Activated CD8-positive, alpha-beta memory T cell treated with anti-CD3 and anti-CD28 coated beads for 36 hours (primary cell): ENCODE data around the gene CCDC194. TPM values are rescaled to one million over a fixed set of nuclear protein-coding genes. Genes with fewer than 3 reads are reported as not detected.

Source experiments
- CTCF ChIA-PET: fragments of 350-600 bp; sonication (Branson Sonifier 250); formaldehyde crosslinking; loops from one replicate; lab custom pipeline; 2021; ENCODE audit warnings: antibody characterized with exemption; lab: Charles Lee
- POLR2A ChIA-PET: fragments of 350-600 bp; sonication (Branson Sonifier 250); formaldehyde crosslinking; loops from one replicate; lab custom pipeline; 2021; ENCODE audit warnings: antibody characterized with exemption; lab: Charles Lee
- total RNA-seq, 2 experiments: library from RNA; stranded (reverse); gene quantifications; one replicate each; pipeline ENCODE4 v1.2.3, GENCODE V29; 2021

Gene CCDC194, protein sequence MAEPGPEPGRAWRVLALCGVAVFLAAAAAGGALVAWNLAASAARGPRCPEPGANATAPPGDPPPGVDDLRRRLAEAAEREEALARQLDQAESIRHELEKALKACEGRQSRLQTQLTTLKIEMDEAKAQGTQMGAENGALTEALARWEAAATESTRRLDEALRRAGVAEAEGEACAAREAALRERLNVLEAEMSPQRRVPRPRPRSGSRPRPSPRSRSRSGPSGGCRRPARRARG
- total RNA-seq = 1 to 10 TPM; 1.3 to 1.4 TPM

DNA sequence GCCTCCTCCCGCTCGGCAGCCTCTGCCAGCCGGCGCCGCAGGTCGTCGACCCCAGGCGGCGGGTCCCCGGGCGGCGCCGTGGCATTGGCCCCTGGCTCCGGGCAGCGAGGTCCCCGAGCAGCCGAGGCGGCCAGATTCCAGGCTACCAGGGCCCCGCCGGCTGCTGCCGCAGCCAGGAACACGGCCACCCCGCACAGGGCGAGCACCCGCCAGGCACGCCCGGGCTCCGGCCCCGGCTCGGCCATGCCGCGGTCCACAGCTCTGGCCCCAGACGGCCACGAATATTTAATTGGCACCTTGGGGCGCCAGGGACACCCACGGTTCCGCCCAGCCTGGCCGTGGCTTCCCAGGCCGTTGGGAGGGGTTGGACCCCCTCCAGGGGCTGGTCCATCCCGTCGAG, at the start of gene CCDC194:
CCDC194 (minus strand) TSS at position 283 of the 400 bp plus-strand sequence; CDS start at position 245, 38 bp downstream.
- ChIA-PET POLR2A (interaction anchor here (0.7 kb wide), 1 partner anchor 369 kb away, joined by 12 read pairs; no protein-coding TSS in a partner anchor), CTCF (no interaction called here)

DNA sequence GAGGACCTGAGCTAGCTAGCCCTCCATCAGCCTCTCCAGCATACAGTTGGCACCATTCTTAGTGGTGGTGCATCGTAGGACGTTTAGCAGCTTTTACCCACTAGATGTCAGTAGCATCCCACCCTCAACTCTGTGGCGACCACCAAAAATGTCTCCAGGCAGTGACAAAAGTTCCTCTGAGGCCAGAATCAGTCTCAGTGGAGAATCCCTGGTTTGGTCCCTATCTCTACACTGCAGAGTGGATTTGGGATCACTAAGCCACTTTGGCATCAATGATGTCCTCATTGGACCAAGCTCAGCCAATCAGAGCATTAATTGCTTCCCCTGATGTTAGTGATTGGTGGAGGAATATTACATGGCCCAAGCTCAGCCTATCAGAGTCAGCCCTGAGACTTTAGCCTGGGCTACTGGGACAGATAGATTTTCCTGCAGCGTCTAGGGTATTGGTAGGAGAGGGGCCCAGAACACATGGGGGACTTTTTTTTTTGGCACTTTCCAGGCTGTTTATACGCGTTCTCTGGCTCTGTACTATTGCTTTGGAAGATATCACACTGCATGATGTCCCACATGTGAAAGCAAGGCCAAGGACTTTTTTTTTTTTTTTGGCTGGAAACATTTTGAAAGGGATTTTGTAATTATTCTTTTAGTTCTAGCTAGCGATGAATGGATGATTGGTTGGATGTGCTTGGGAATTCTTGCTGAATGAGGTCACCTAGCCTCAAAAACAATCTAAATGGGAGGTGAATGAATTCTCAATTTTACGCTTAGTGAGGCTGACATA, 47.4 kb upstream of the CCDC194 start:
- CTCF ChIA-PET = interaction anchor here (0.5 to 1.3 kb wide), 9 partner anchors 8 to 81 kb away, joined by 3 to 7 read pairs (median 4); partner anchors contain the start of gene SLC27A1
- POLR2A ChIA-PET = no interaction called here

DNA sequence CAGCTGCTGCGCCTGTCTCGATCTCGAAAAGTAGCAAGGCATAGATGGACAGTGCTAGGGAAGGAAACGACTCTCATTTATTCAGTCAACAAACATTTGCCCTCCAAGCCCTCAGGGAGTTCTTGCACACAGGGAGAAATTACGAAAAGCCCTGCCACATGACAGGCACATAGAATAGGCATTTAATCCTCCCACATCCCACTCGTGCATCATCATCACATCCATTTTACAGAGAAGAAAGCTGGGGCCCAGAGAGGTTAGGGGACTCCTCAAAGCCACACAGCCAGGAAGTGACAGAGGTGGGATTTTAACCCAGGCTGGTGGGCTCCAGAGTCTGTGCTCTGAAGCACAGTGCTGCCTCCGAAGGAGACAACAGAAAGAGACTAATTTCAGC, 42.9 kb upstream of the CCDC194 start:
- CTCF ChIA-PET = interaction anchor here (0.6 to 1.7 kb wide), 2 partner anchors 8 to 31 kb away, joined by 4 read pairs; no protein-coding TSS in a partner anchor
- POLR2A ChIA-PET = no interaction called here

DNA sequence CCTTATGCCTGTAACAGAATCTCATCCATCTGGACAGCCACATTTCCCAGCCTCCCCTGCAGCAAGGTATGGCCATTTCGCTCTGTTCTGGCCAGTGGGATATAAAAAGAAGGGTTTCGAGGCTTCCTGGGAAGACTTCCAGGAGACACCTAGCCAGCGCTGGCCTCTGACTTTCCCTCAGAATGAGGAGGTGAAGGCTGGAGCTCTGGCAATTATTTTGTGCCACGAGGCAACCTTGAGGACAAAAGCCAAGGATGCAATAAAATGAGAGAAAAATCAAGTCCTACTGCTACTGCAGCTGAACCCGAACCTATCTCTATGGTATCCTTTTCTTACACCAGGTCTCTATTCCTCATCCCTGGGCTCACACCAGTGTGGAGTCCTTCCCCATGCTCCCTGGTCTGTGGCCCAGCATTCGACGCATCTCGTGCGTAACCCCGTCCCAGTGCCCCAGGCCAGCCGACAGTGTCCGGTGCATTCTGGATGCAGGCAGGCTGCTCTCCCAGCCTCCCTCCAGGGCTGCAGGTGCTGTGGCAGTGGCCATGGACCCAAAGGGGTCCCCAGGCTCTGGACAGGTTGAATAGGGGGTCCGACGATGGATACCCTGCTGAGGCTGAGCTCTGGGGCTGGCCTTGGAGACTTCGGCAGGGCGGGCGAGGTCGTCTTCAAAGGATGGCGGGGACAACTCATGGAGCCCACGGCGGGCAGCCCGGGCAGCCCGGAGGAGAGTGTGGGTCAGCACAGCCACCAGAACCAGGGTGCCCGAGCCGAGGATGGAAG, 42.3 kb upstream of the CCDC194 start:
- CTCF ChIA-PET = interaction anchor here (0.6 to 1.7 kb wide), 2 partner anchors 8 to 32 kb away, joined by 4 read pairs; no protein-coding TSS in a partner anchor

DNA sequence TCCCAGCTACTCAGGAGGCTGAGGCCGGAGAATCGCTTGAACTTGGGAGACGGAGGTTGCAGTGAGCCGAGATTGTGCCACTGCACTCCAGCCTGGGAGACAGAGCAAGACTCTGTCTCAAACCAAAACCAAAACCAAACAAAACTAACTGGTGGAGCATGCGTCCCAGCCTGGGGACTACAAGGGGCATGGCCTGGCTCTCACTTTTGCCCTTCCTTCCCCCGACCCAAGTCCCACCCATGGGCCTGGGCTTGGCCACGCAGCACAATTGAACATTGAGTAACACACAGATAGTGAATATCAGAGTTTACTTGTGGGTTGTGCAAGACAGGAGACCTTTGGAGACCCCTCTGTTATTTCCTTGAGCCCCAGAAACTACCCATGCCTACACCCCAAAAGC, 41.2 kb upstream of the CCDC194 start:
- POLR2A ChIA-PET = no interaction called here
- CTCF ChIA-PET = no interaction called here

More for the DNA sequence above, 42.3 kb upstream of the CCDC194 start:
- POLR2A ChIA-PET = no interaction called here

DNA sequence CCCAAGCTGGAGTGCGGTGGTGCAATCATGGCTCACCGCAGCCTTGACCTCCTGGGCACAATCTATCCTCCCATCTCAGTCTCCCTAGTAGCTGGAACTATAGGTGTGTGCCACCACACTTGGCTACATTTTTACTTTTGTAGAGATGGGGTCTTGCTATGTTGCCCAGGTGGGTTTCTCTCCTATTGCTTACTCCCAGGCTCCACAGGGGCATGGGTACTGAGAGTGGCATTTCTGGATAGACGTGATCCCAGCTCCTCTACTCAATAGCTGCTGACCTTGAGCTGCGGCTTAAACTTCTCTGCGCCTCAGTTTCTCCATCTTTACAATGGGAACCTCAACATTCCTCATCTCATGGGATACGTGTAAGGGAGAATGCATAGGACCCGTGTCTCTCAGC, 37.4 kb upstream of the CCDC194 start:
- POLR2A ChIA-PET = no interaction called here
- CTCF ChIA-PET = interaction anchor here (0.6 kb wide), 1 partner anchor 737 kb away, joined by 5 read pairs; no protein-coding TSS in a partner anchor

DNA sequence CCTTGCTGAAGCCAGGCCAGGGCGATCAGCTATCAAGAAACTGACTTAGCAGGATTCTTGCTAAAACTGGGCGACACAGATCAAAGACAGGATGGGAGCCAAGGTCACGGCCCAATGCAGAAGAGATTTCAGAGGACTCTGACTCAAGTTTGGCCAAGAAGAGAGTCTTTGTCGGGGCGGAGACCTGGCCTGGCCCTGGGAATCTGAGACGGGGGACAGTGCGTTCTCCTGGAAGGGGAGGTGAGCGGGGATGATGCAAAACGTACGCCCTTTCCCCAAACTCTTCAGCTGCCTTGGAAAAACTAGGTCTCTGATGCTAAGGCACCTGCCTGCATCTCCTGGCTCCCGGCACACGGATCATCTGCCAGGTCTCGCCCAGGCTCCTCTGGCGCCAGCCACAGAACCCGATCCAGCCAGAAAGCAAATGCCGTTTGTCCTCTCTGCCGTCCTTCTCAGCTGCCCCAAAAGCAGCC, 35.7 kb upstream of the CCDC194 start:
- CTCF ChIA-PET = interaction anchor here (0.6 to 1.2 kb wide), 4 partner anchors 19 to 309 kb away, joined by 3 to 5 read pairs (median 3); no protein-coding TSS in a partner anchor
- POLR2A ChIA-PET = interaction anchor here (0.6 kb wide), 2 partner anchors 10 to 23 kb away, joined by 4 to 9 read pairs; partner anchors contain the start of gene MVB12A

DNA sequence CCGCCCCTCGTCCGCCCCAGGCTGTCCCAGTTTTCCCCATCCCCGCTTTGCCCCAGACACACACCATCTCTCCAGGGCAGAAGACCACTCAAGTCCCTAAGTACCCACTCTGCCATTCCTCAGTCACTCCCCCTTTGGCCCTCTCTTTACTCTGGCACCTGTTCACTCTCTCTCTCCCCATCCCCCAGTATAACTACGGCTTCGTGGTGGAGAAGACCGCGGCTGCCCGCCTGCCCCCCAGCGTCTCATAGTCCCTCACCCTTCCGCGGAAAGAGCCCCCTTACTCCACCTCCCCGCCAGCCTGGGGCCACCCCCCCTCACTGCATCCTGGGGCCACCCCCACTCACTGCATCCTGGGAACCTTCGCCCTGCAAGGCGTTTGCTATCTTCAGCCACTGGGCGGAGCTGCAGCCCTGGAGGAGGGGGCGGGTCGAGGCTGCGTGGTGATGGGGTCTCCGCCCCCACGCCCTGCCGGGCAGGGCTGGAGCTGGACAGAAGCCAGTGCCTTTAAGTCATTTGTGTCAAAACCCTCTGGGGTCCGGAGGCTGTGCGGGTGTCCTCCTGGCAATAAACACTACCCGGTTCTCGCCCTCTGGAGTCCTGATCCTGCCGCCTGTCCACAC, 30.9 kb upstream of the CCDC194 start:
- CTCF ChIA-PET = interaction anchor here (0.8 to 1.2 kb wide), 2 partner anchors 71 to 1875 kb away, joined by 3 read pairs; no protein-coding TSS in a partner anchor

DNA sequence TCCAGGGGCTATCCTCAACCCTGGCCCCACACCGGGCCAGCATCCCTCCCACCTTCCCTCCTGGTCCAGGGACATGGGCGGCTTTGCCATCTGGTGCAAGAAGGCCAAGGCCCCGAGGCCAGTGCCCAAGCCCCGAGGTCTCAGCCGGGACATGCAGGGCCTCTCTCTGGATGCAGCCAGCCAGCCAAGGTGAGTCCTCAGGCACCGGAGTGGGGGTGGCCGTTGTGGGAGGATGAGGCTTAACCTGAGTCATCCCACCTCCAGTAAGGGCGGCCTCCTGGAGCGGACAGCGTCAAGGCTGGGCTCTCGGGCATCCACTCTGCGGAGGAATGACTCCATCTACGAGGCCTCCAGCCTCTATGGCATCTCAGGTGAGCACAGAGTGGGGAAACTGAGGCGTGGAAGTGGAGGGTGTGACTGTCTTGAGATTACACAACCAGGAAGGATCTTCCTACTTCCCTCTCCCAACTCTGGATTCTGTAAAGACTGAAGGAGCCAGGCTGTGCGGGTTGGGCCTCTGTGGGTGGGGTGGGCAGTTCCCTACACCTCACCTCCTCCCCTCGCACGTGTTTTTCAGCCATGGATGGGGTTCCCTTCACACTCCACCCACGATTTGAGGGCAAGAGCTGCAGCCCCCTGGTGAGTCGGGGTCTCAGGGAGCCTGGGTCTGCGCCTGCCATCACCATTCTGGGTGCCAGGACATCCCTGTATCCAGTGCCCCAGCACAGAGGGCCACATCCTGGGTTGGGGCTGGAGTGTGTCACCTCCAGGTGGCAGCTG, 29.6 kb upstream of the CCDC194 start:
- ChIA-PET POLR2A (no interaction called here), CTCF (interaction anchor here (1.2 kb wide), 1 partner anchor 72 kb away, joined by 3 read pairs; no protein-coding TSS in a partner anchor)

More for the DNA sequence above, 30.9 kb upstream of the CCDC194 start:
- POLR2A ChIA-PET = no interaction called here

DNA sequence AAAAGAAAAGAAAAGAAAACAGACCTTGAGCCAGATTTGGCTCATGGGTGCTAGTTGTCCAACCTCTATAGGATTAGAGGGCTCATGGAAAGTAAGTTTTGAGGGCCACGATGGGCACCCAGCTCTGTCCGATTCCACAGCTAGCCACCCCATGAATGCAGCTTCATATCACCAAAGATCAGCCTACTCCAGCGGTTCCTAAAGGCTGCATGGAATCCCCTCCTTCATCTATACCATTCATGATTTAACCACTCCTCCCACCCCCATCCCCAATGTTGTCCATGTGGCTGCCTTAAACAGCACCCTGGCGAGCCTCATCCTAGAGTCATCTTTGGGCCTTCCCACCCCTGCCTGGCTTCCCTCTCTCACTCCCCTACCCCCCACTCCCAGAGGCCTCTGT, 27.9 kb upstream of the CCDC194 start:
- POLR2A ChIA-PET = no interaction called here
- CTCF ChIA-PET = no interaction called here

DNA sequence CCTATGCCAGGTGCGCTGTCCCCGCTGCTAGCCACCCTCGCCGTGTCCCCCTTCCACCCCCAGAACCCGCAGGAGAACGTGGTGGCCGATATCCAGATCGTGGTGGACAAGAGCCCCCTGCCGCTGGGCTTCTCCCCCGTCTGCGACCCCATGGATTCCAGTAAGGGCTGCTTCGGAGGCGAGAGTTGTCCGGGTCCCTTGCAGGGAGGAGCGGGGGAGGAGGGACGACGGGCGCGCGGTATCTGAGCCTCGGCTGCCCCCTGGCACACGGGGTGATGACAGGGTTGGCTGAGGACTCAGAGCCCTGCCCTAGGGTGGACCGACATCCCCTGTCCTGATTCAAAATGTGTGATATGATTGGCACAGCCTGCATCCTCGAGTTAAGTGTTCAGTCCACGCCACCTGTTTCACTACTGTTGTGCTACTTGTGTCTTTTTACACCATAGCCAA, 26.5 kb upstream of the CCDC194 start:
- CTCF ChIA-PET = no interaction called here
- POLR2A ChIA-PET = interaction anchor here (0.6 kb wide), 1 partner anchor 38 kb away, joined by 3 read pairs; no protein-coding TSS in a partner anchor

DNA sequence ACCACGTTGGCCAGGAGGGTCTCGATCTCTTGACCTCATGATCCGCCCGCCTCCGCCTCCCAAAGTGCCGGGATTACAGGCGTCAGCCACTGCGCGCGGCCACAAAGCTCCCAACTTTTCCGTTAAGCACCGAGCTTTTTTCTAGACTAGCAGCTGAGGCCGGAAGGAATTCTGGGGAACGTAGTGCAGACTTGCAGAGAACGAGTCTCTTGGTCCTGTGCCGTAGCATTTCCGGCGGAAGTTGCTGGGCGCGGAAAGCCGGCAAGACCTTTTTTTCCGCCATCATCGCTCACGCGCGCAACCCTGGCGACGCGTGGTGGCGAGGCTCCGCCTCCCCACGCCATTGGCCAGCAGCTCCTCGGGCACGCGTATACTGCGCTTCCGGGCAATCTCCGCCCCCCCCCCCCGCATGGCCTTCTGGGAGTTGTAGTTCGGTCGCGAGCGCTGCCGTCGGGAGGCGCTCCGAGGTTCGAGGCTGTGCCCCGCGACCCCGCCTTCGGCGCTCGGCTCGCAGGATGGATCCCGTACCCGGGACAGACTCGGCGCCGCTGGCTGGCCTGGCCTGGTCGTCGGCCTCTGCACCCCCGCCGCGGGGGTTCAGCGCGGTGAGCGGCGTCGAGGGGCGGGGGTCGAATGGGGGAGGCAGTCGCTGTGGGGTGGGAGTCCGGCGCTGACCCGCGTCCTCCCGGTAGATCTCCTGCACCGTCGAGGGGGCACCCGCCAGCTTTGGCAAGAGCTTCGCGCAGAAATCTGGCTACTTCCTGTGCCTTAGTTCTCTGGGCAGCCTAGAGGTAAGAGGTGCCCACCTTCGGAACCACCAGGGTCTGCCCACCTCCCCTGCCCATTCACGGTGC, 25.9 kb upstream of the CCDC194 start, which contains the start of gene MVB12A:
MVB12A (plus strand) TSS at position 427 of the 854 bp plus-strand sequence; CDS start at position 516, 89 bp downstream.
- ChIA-PET POLR2A (interaction anchor here (0.5 to 1.1 kb wide), 6 partner anchors 10 to 204 kb away, joined by 3 to 5 read pairs (median 3); partner anchors contain the start of gene USE1), CTCF (interaction anchor here (0.5 to 1.3 kb wide), 5 partner anchors 11 to 152 kb away, joined by 3 read pairs; partner anchors contain the start of gene BABAM1)

DNA sequence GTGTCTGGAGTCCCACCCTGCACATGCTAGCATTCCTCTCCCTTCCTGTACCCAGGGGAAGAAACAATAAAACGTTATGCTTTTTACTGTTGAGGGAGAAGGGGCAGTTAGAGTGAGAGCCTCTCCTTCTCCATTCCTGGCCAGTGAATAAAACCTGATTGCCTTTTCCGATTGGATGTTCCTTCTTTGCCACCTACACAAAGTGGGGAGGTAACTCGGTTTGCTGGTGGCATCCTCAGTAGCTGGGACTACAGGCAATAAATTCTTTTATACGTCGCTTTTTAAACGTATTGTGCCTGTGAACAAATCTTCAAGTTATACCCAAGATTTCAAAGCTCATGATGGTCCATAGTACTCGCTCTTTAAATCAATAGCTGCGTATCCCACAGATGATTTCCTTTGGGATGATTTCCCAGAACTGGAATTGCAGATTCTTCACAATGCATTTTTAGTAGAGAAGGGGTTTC, 25.2 kb upstream of the CCDC194 start:
- CTCF ChIA-PET = interaction anchor here (1.0 to 1.3 kb wide), 4 partner anchors 10 to 152 kb away, joined by 3 read pairs; partner anchors contain the start of gene BABAM1
- POLR2A ChIA-PET = interaction anchor here (0.5 to 1.1 kb wide), 6 partner anchors 11 to 204 kb away, joined by 3 to 5 read pairs (median 3); partner anchors contain the start of gene USE1

DNA sequence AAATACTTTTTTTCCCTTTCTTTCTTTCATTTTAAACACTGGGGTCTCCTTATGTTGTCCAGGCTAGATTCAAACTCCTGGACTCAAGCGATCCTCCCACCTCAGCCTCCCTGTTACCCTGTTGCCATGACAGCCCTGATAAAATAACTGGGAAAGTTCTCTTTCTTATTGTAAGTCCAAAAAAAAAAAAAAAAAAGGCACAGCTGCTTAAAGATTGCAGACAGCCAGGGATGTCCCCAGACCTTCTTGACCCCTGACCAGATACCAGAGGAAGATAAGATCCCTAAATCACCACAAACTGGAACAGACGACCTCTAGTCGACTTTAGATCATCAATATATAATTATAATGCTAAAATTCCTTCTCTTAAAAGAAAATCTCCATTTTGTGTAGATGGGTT, 24.7 kb upstream of the CCDC194 start:
- ChIA-PET POLR2A (interaction anchor here (0.6 to 1.1 kb wide), 2 partner anchors 83 to 203 kb away, joined by 3 read pairs; partner anchors contain the start of gene USE1), CTCF (interaction anchor here (1.0 to 1.3 kb wide), 2 partner anchors 10 to 78 kb away, joined by 3 read pairs; no protein-coding TSS in a partner anchor)

DNA sequence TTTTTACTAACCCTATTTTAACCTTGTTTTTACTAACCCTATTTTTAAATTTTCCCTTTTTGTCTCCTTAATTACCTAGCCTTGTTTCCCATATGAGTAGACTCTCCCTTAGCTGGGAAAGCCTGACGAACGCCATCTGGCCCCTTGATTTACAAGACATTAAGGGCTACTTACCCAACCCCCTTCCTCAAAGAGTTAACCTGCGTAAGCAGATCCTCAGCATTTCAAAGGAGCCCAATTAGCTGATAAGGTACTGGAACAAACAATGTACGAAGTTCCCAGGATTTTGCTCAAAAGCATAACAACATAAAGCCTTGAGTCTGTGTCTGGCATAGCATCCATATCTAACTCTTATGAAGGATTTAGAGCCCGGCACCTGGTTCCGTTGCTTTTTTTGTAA, 21.1 kb upstream of the CCDC194 start:
- ChIA-PET CTCF (interaction anchor here (1.2 kb wide), 1 partner anchor 327 kb away, joined by 3 read pairs; no protein-coding TSS in a partner anchor), POLR2A (no interaction called here)

DNA sequence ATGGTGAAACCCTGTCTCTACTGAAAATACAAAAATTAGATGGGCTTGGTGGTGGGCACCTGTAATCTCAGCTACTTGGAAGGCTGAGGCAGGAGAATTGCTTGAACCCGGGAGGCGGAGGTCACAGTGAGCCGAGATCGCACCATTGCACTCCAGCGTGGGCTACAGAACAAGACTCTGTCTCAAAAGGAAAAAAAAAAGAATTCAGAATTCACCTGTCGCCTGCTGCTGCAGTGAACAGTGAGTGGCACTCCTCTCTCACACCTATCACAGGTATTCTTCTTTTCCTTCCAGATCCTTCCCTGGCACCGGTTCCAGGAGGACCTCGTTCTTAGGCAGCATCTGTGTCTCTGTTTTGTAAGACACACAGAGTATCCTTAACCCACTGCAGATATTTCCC, 20.1 kb upstream of the CCDC194 start:
- CTCF ChIA-PET = no interaction called here
- POLR2A ChIA-PET = no interaction called here
